ENCODE results near the gene PGRMC2.

The PGRMC2 gene

DNA sequence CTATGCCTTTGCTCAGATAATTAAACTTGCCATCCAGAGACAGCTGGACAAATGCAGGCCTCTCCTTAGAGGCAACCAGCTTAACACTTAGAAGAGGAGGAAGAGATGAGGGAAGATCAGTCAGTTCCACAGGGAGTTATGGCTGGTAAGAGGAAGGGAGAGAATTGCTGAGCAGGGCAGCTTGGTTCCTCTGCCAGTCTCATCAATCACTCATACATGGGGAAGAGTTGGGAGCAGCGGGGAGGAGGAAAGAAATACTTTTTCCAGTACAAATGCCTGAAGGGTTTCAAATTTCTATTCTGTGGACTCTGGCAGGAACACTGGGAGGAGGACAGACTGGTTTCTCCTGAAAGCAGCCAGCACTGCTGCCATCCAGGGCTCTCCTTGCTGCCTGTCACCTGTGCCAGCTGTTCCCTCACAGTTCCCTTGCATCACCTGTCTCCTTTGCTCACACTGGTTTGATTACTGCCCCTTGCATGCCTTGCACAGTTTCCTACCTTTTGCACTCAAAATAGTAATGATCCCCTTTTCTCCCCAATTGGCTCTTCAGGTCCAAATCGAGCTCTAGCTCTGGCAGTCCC, 59.5 kb downstream of the PGRMC2 start:
- H3K27ac Mint-ChIP-seq: no peak overlapping the region
- H3K4me3 Mint-ChIP-seq: no peak overlapping the region
- H3K36me3 Mint-ChIP-seq: no peaks in the 10 kb centered on the region
- no peaks in the 10 kb centered on the region for H3K9me3 Mint-ChIP-seq
- no peaks in the 10 kb centered on the region for H3K4me1 Mint-ChIP-seq
- peak; percentile 26 for ATAC-seq
- no peak for DNase-seq (ENCODE audit: low spot score in 2 of 2)

DNA sequence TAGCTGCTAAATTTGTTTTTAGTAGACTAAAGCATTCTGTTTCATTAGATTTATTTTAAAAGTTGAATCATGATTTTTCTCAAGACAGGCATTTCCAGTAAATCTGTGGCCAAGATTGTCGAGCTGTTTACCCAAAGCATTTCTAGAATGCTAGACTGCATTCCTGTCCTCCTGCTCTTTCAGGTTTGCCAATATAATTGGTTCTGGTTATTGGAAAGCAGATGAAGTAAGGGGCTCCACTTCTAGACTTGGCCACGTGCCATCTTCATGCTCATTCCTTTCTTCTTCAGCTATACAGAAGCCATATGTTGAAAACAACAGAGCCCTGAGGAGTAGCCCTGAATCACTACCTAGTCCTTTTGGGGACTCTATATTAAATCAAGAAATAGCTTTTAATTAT, 62.5 kb downstream of the PGRMC2 start:
- Mint-ChIP-seq H3K4me1 (no peaks in the 10 kb centered on the region), H3K36me3 (no peaks in the 10 kb centered on the region), H3K9me3 (no peaks in the 10 kb centered on the region), H3K4me3 (no peak overlapping the region), H3K27ac (no peak overlapping the region)
- DNase-seq (ENCODE audit: low spot score in 2 of 2) (no peak), ATAC-seq (no peak)

DNA sequence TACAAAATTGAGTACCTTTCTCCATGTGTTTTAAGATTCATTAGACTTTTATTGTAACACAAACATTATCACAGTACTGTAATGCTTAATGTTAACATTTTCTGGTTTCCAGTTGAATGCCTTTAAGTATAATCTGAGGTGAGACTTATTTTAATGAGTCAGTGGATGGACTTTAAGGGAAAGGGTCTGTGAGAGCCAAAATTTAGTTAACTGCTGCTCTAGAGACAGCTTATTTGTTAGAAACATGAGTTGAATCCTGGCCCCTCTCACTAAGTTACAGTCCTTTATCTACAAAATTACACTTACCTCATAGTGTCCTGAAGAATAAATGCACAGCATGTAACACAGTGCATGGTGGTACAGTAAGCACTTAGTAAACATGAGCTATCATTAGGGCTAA, 66.0 kb downstream of the PGRMC2 start:
- Mint-ChIP-seq H3K9me3 (no peaks in the 10 kb centered on the region), H3K36me3 (no peaks in the 10 kb centered on the region), H3K4me1 (no peaks in the 10 kb centered on the region), H3K4me3 (no peak overlapping the region), H3K27ac (no peak overlapping the region)
- ATAC-seq (no peak), DNase-seq (ENCODE audit: low spot score in 2 of 2) (no peak)

DNA sequence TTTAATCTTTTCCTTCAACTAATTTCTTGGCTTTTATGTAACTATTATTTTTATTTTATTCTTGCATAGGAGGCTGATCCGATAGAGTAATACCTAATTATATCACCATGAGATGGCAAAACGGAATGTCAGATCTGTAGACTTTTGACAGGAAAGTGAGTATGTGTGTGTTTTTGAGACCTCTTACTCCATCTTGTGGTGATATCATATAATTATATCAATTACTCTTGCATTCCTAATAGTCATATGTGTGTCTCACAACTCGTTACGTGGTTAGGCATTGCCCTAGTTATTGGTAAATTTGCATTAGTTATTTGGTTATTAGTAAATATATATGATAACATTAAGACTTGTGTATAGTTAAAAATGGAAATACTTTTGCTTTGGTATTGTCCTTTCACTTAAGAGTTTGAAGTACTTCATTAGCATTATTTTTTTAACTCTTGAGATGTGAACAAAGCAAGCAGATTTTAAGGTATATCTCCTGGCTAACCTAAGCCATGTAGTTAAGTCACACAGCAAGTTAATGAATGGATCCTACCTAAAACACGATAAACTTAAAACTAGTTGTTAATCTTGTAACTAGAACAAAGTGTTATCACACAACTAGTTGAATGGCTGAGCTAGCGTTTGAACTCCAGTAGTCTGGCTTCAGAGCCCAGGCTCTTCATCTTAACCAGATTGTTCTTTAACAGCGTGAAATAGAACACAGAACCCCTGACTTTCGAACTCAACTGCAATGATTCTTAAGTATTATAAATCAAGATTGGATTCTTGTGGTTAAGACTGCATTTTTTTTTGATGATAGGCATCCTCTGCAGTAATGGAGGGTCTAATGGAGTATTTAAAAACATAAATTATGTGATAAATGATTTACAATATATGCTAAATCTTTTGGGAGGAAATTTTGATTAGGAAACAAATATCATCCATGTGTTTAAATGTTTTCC, 67.1 kb downstream of the PGRMC2 start:
- H3K4me3 Mint-ChIP-seq: no peak overlapping the region
- no peaks in the 10 kb centered on the region for H3K4me1 Mint-ChIP-seq
- DNase-seq (ENCODE audit: low spot score in 2 of 2) (no peak), ATAC-seq (no peak)
- H3K9me3 Mint-ChIP-seq: no peaks in the 10 kb centered on the region
- H3K36me3 Mint-ChIP-seq: no peaks in the 10 kb centered on the region
- no peak overlapping the region for H3K27ac Mint-ChIP-seq
